ENCODE results near the gene LRRC25. TPM values are rescaled to one million over a fixed set of nuclear protein-coding genes. Genes with fewer than 3 reads are reported as not detected.

Gene LRRC25
- total RNA-seq, 1 experiment from 2014 or later, result 0.31 TPM

DNA sequence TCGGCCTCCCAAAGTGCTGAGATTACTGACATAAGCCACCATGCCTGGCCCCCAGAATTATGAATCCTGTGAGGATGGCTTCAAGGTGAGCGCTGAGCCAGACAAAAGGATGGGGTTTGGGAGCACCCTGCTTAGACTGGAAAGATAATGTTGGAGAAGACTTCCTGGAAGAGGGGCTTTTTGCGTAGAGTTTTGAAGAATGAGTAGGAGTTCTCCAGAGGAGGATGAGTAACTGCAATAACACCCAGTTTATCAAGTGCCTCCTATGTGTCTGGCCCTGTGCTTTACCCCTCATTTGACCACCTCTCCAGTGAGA, 12.1 kb downstream of the LRRC25 start:
- Mint-ChIP-seq H3K9me3 (no peaks in the 10 kb centered on the region), H3K27ac (peak overlapping the region; percentile 83), H3K4me3 (no peak overlapping the region), H3K27me3 (ENCODE audit: low read depth) (peaks cover 29% of the 10 kb centered on the region), H3K36me3 (peaks cover 11% of the 10 kb centered on the region), H3K4me1 (peaks cover 33% of the 10 kb centered on the region)
- TF ChIP-seq ZNF263 (CRISPR knock-in tag; IDR thresholded peaks at IDR 0.05; ENCODE audit: low read depth), result no peak
- no peak for TF ChIP-seq NFE2L1 (CRISPR knock-in tag; IDR thresholded peaks at IDR 0.05)
- TF ChIP-seq FOXP1 (CRISPR knock-in tag; IDR thresholded peaks at IDR 0.05; ENCODE audit: borderline replicate concordance), result no peak
- TF ChIP-seq, protein P1, sequence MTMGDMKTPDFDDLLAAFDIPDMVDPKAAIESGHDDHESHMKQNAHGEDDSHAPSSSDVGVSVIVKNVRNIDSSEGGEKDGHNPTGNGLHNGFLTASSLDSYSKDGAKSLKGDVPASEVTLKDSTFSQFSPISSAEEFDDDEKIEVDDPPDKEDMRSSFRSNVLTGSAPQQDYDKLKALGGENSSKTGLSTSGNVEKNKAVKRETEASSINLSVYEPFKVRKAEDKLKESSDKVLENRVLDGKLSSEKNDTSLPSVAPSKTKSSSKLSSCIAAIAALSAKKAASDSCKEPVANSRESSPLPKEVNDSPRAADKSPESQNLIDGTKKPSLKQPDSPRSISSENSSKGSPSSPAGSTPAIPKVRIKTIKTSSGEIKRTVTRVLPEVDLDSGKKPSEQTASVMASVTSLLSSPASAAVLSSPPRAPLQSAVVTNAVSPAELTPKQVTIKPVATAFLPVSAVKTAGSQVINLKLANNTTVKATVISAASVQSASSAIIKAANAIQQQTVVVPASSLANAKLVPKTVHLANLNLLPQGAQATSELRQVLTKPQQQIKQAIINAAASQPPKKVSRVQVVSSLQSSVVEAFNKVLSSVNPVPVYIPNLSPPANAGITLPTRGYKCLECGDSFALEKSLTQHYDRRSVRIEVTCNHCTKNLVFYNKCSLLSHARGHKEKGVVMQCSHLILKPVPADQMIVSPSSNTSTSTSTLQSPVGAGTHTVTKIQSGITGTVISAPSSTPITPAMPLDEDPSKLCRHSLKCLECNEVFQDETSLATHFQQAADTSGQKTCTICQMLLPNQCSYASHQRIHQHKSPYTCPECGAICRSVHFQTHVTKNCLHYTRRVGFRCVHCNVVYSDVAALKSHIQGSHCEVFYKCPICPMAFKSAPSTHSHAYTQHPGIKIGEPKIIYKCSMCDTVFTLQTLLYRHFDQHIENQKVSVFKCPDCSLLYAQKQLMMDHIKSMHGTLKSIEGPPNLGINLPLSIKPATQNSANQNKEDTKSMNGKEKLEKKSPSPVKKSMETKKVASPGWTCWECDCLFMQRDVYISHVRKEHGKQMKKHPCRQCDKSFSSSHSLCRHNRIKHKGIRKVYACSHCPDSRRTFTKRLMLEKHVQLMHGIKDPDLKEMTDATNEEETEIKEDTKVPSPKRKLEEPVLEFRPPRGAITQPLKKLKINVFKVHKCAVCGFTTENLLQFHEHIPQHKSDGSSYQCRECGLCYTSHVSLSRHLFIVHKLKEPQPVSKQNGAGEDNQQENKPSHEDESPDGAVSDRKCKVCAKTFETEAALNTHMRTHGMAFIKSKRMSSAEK (CRISPR knock-in tag; IDR thresholded peaks at IDR 0.05; ENCODE audit: borderline replicate concordance), result no peak
- TF ChIP-seq GRHL2 (CRISPR knock-in tag; IDR thresholded peaks at IDR 0.05; ENCODE audit: insufficient replicate concordance, severe bottlenecking), result no peak
- TF ChIP-seq SOX15 (CRISPR knock-in tag; IDR thresholded peaks at IDR 0.05), result no peak
- TF ChIP-seq, protein P2, sequence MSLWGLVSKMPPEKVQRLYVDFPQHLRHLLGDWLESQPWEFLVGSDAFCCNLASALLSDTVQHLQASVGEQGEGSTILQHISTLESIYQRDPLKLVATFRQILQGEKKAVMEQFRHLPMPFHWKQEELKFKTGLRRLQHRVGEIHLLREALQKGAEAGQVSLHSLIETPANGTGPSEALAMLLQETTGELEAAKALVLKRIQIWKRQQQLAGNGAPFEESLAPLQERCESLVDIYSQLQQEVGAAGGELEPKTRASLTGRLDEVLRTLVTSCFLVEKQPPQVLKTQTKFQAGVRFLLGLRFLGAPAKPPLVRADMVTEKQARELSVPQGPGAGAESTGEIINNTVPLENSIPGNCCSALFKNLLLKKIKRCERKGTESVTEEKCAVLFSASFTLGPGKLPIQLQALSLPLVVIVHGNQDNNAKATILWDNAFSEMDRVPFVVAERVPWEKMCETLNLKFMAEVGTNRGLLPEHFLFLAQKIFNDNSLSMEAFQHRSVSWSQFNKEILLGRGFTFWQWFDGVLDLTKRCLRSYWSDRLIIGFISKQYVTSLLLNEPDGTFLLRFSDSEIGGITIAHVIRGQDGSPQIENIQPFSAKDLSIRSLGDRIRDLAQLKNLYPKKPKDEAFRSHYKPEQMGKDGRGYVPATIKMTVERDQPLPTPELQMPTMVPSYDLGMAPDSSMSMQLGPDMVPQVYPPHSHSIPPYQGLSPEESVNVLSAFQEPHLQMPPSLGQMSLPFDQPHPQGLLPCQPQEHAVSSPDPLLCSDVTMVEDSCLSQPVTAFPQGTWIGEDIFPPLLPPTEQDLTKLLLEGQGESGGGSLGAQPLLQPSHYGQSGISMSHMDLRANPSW (CRISPR knock-in tag; conservative IDR thresholded peaks at IDR 0.05; ENCODE audit: low read depth), result no peak
- TF ChIP-seq, protein P3, sequence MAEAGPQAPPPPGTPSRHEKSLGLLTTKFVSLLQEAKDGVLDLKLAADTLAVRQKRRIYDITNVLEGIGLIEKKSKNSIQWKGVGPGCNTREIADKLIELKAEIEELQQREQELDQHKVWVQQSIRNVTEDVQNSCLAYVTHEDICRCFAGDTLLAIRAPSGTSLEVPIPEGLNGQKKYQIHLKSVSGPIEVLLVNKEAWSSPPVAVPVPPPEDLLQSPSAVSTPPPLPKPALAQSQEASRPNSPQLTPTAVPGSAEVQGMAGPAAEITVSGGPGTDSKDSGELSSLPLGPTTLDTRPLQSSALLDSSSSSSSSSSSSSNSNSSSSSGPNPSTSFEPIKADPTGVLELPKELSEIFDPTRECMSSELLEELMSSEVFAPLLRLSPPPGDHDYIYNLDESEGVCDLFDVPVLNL (CRISPR knock-in tag; IDR thresholded peaks at IDR 0.05; ENCODE audit: borderline replicate concordance, low read depth), result no peak
- no peak for TF ChIP-seq SMAD4 (CRISPR knock-in tag; IDR thresholded peaks at IDR 0.05)
- no peak for TF ChIP-seq ZNF423 (CRISPR knock-in tag; IDR thresholded peaks at IDR 0.05)
- TF ChIP-seq NR3C1 (CRISPR knock-in tag; conservative IDR thresholded peaks at IDR 0.05; ENCODE audit: low read depth), result no peak
- TF ChIP-seq MYBL2 (CRISPR knock-in tag; IDR thresholded peaks at IDR 0.05), result no peak
- TF ChIP-seq CBFB (CRISPR knock-in tag; IDR thresholded peaks at IDR 0.05; ENCODE audit: low read depth), result no peak
- TF ChIP-seq, protein P4, sequence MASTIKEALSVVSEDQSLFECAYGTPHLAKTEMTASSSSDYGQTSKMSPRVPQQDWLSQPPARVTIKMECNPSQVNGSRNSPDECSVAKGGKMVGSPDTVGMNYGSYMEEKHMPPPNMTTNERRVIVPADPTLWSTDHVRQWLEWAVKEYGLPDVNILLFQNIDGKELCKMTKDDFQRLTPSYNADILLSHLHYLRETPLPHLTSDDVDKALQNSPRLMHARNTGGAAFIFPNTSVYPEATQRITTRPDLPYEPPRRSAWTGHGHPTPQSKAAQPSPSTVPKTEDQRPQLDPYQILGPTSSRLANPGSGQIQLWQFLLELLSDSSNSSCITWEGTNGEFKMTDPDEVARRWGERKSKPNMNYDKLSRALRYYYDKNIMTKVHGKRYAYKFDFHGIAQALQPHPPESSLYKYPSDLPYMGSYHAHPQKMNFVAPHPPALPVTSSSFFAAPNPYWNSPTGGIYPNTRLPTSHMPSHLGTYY (CRISPR knock-in tag; IDR thresholded peaks at IDR 0.05), result no peak
- no peak for ATAC-seq
- ChIA-PET CTCF (interaction anchor here (0.6 to 4.5 kb wide), 35 partner anchors 9 to 191 kb away, joined by 3 to 94 read pairs (median 4); partner anchors contain the start of genes LRRC25, LSM4, RAB3A and SSBP4), POLR2A (interaction anchor here (0.5 to 1.7 kb wide), 8 partner anchors 11 to 931 kb away, joined by 3 to 13 read pairs (median 4); partner anchors contain the start of gene JUND)
- DNase-seq (ENCODE audit: low spot score), result no peak

DNA sequence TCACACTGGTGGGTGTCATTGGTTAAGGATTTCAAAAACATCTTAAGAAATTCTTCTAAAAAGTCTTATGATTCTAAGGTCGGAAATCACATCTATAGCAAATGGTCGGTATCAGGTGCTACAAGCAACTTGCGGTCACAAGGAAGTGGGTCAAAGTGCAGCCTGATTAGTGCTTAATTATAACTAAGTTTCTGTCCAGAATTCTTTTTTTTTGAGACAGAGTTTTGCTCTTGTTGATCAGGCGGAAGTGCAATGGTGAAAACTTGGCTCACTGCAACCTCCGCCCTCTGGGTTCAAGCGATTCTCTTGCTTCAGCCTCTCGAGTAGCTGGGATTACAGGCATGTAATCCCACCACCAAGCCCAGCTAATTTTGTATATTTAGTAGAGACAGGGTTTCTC, 12.6 kb downstream of the LRRC25 start:
- DNase-seq (ENCODE audit: low spot score) (no peak), ATAC-seq (no peak)
- Mint-ChIP-seq H3K27me3 (ENCODE audit: low read depth) (peaks cover 25% of the 10 kb centered on the region), H3K4me1 (peaks cover 37% of the 10 kb centered on the region), H3K4me3 (no peak overlapping the region), H3K9me3 (no peaks in the 10 kb centered on the region), H3K27ac (peak overlapping the region; percentile 82; the same call in 1 of the 2 replicates), H3K36me3 (peaks cover 8% of the 10 kb centered on the region)
- ChIA-PET POLR2A (interaction anchor here (1.3 kb wide), 1 partner anchor 26 kb away, joined by 4 read pairs; no protein-coding TSS in a partner anchor), CTCF (interaction anchor here (1.9 kb wide), 1 partner anchor 106 kb away, joined by 17 read pairs; no protein-coding TSS in a partner anchor)
- TF ChIP-seq ZNF121 (CRISPR knock-in tag; IDR thresholded peaks at IDR 0.05), result no peak
- TF ChIP-seq RORB (CRISPR knock-in tag; IDR thresholded peaks at IDR 0.05), result no peak
- TF ChIP-seq ESRRA (CRISPR knock-in tag; IDR thresholded peaks at IDR 0.05; ENCODE audit: borderline replicate concordance), result no peak
- no peak for TF ChIP-seq PRRX2 (CRISPR knock-in tag; IDR thresholded peaks at IDR 0.05)
- TF ChIP-seq, protein P5, sequence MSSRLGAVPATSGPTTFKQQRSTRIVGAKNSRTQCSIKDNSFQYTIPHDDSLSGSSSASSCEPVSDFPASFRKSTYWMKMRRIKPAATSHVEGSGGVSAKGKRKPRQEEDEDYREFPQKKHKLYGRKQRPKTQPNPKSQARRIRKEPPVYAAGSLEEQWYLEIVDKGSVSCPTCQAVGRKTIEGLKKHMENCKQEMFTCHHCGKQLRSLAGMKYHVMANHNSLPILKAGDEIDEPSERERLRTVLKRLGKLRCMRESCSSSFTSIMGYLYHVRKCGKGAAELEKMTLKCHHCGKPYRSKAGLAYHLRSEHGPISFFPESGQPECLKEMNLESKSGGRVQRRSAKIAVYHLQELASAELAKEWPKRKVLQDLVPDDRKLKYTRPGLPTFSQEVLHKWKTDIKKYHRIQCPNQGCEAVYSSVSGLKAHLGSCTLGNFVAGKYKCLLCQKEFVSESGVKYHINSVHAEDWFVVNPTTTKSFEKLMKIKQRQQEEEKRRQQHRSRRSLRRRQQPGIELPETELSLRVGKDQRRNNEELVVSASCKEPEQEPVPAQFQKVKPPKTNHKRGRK (CRISPR knock-in tag; IDR thresholded peaks at IDR 0.05; ENCODE audit: borderline replicate concordance), result no peak
- TF ChIP-seq ZNF138 (CRISPR knock-in tag; conservative IDR thresholded peaks at IDR 0.05), result no peak
- TF ChIP-seq FOXJ3 (CRISPR knock-in tag; IDR thresholded peaks at IDR 0.05; ENCODE audit: borderline replicate concordance), result no peak
- TF ChIP-seq, protein P6, sequence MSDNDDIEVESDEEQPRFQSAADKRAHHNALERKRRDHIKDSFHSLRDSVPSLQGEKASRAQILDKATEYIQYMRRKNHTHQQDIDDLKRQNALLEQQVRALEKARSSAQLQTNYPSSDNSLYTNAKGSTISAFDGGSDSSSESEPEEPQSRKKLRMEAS (CRISPR knock-in tag; IDR thresholded peaks at IDR 0.05), result no peak
- TF ChIP-seq, protein P7, sequence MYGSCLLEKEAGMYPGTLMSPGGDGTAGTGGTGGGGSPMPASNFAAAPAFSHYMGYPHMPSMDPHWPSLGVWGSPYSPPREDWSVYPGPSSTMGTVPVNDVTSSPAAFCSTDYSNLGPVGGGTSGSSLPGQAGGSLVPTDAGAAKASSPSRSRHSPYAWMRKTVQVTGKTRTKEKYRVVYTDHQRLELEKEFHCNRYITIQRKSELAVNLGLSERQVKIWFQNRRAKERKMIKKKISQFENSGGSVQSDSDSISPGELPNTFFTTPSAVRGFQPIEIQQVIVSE (CRISPR knock-in tag; IDR thresholded peaks at IDR 0.05; ENCODE audit: borderline replicate concordance), result no peak

Measured in WTC11 (cell line).